ENCODE results near the gene GABRD.
A peak's percentile ranks its signal among the peaks of the same experiment; 100 is the strongest.

GABRD gene

DNA sequence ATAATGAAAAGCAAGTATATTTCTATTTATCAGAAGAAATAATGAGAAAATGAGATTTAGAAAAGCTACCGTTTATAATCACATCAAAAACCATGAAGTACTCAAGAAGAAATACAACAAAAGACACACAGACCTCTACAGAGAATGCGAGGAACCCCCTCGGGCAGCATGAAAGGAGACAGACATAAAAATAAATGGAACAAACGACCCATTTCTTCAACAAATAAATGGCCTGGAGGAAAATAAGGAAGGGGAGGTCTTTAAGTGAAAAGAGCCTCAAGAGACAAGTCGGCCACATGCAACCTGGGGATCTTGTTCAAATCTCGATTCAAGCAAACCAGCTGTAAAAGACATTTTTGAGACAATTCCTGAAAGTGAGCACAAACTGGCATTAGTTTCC lies 21.6 kb upstream of the GABRD start:
- H3K27me3 Mint-ChIP-seq, result peaks cover 59% of the 10 kb centered on the region
- no peak for ATAC-seq
- H3K36me3 Mint-ChIP-seq, result no peaks in the 10 kb centered on the region
- H3K27ac Mint-ChIP-seq, result no peak overlapping the region
- H3K4me3 Mint-ChIP-seq, result no peak overlapping the region
- H3K9me3 Mint-ChIP-seq, result no peaks in the 10 kb centered on the region
- no peaks in the 10 kb centered on the region for H3K4me1 Mint-ChIP-seq

DNA sequence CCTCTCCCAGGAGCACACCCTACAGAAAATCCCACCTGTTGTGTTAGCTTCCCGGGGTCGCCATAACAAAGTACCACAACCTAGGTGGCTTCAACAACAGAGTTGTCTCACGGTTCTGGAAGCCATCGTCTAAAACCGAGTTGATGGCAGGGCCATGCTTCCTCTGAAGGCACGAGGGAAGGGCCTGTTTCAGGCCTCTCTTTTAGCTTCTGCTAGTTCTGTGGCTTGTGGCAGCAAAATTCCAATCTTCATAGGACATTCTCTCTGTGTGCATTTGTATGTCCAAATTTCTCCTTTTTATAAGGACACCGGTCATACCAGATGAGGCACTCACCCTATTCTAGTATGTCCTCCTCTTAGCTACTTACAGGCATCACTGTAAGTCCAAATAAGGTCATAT lies 18.7 kb upstream of the GABRD start:
- Mint-ChIP-seq H3K4me1 (no peaks in the 10 kb centered on the region), H3K9me3 (no peaks in the 10 kb centered on the region), H3K36me3 (no peaks in the 10 kb centered on the region), H3K4me3 (no peak overlapping the region), H3K27me3 (peaks cover 69% of the 10 kb centered on the region), H3K27ac (no peak overlapping the region)
- no peak for ATAC-seq

DNA sequence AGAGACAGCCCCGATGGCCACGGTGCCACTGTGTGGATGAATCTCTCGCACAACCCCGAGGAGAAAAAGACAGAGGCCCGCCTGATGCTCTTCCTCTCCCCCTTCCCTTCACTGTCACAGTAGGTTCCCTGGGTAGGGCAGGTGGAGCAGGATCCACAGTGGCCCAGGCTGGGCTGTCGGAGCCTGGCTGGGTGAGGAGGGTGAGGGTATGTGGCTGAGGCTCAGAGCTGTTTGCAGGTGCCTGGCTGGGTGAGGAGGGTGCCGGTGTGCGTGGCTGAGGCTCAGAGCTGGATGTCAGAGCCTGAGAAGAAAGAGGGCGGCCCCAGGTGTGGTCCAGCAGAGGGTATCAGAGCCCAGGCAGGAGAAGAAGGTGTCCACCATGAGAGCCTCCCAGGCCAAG lies 18.3 kb upstream of the GABRD start:
- H3K27ac Mint-ChIP-seq, result no peak overlapping the region
- ATAC-seq, result peak; percentile 8
- H3K4me3 Mint-ChIP-seq, result no peak overlapping the region
- no peaks in the 10 kb centered on the region for H3K4me1 Mint-ChIP-seq
- H3K27me3 Mint-ChIP-seq, result peaks cover 73% of the 10 kb centered on the region
- no peaks in the 10 kb centered on the region for H3K36me3 Mint-ChIP-seq
- no peaks in the 10 kb centered on the region for H3K9me3 Mint-ChIP-seq

DNA sequence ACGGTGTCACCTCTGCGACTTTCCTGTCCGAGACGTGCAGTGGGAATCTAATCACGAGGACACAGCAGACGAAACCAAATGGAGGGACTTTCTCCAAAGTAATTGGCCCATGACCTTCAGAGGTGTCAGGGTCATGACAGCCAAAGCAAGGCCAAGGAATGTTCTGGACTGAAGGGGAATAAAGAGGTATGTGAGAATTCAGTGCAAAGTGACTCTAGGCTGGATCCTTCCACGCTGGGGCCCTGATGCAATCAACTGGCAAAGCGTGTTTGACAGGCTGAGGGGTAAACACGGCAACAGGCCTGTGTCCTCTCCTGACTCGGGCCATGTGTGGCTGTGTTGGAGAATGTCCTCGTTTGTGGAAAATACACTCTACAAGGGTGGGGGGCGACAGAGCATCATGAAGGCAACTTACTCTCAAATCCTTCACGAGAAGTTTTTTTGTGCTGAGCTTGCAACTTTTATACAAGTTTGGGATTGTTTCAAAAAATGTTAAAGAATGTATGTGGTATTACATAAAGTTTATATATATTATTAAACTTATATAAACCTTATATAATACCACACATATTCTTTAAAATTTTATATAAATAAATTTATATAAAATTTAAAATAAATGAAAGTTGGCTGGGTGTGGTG lies 17.3 kb upstream of the GABRD start:
- no peaks in the 10 kb centered on the region for H3K9me3 Mint-ChIP-seq
- H3K27ac Mint-ChIP-seq, result no peak overlapping the region
- H3K4me1 Mint-ChIP-seq, result no peaks in the 10 kb centered on the region
- ATAC-seq, result no peak
- H3K27me3 Mint-ChIP-seq, result peaks cover 66% of the 10 kb centered on the region
- no peak overlapping the region for H3K4me3 Mint-ChIP-seq
- no peaks in the 10 kb centered on the region for H3K36me3 Mint-ChIP-seq

DNA sequence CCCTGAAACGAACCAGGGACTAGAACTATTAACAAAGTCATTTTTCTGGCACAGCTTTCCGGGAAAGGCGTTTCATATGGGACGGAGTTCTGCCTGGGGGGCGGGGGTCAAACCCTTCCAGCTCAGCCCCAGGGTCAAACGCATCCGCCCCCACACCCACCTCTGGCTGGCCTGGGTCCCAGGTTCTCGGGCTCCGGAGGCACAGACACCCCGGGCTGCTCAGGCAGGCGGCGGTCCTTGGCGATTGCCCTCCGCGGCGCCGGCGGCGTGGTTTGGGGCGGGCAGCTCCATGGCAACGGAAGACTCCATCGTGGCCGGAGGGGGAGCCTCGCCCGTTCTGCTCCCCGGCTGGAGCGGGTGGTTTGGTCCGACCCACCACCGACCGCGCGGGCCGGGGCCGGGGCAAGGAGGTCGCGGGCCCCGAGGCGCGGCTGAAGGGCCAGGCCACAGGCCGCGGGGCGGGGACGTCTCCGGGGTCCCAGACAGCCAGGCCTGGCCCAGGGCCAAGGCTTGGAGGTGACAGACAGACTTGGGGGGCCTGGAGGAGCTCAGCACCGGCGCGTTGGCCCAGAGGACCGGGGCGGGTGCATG lies 15.5 kb upstream of the GABRD start, which contains the start of gene CFAP74:
CFAP74 (minus strand) TSS at position 246 of the 591 bp plus-strand sequence. CDS start 12,830 bp downstream, outside the sequence.
- Mint-ChIP-seq H3K4me3 (no peak within 1 kb of the TSS), H3K9me3 (no peaks in the 10 kb centered on the region), H3K36me3 (no peaks in the 10 kb centered on the region), H3K27ac (no peak within 1 kb of the TSS), H3K4me1 (no peaks in the 10 kb centered on the region), H3K27me3 (peaks cover 49% of the 10 kb centered on the region)
- ATAC-seq, result peak; percentile 53

DNA sequence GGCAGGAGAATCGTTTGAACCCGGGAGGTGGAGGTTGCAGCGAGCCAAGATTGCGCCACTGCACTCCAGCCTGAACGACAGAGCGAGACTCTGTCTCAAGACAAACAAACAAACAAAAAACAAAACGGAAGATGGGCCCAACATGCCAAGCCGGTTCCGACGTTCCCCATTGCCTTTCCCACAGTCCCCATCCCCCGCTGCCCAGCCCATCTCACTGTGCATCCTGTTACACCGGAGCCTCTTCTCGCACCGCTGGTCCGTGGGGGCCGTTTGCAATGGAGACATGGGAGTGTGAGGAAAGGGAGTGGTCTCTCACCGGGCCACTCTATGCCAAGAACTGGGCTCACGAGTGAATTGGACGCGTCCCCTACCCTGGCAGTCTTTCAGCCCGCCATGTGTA lies 14.3 kb upstream of the GABRD start:
- ATAC-seq, result no peak
- no peaks in the 10 kb centered on the region for H3K36me3 Mint-ChIP-seq

DNA sequence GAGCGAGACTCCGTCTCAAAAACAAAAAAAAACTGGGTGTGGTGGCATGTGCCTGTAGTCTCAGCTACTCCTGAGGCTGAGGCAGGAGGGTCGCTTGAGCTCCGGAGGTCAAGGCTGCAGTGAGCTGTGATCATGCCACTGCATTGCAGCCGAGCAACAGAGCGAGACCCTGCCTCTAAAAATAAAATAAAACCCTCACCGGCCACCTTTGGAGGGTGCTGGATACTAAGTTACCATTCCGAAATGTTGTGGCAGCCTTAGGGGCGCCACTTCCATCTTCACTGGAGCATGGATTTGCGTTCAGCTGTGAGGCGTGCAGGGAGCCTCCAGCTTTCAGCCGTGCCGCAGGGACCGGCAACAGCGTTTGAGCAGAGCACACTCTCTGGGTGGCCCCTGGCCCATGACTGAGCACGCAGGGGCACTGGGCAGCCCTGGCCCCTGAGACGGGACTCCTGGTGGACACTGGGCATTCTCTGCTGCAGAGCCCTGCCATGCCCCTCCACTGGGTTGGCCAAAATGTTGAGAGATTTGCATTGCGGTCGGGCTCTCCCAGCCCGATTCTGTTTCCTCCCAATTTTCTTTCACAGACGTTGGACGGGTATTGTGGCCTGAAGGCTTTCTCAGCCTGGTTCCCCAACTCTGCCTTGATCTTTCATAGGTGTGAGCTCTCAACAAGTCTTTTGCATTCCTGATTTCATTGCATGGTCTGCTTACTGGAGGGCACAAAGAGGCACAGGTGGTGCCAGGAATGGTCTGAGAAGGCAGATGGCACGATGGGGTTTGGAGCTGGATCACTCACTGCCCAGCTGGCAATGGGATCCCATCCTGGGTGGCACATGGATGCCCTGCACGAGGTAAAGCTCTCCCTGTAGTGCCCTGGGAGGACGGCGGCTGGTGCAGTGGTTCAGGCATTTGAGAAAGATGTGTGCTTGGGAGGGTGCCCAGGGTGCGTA lies 9.8 kb upstream of the GABRD start:
- Mint-ChIP-seq H3K27me3 (peaks cover 34% of the 10 kb centered on the region), H3K36me3 (no peaks in the 10 kb centered on the region), H3K4me3 (no peak overlapping the region), H3K4me1 (no peaks in the 10 kb centered on the region), H3K27ac (no peak overlapping the region), H3K9me3 (no peaks in the 10 kb centered on the region)
- ATAC-seq, result no peak

More for the DNA sequence above, 14.3 kb upstream of the GABRD start:
- H3K27me3 Mint-ChIP-seq, result peaks cover 44% of the 10 kb centered on the region
- no peaks in the 10 kb centered on the region for H3K4me1 Mint-ChIP-seq
- no peak overlapping the region for H3K4me3 Mint-ChIP-seq
- H3K27ac Mint-ChIP-seq, result no peak overlapping the region
- H3K9me3 Mint-ChIP-seq, result no peaks in the 10 kb centered on the region

DNA sequence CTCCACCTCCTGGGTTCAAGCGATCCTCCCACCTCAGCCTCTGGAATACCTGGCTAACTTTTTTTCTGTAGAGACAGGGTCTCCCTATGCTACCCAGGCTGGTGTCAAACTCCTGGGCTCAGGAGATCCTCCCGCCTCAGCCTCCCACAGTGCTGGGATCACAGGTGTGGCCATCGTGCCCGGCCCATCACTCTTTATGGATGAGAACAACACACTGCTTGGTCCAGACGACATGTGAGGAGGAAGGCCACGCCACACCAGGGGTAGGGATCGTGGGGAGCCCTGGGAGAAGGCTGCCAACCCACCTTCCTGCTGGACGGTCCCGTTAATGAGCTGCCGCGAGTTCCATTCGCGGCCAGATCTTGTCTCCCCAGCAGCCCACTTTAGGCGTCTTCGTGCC lies 5.0 kb upstream of the GABRD start:
- Mint-ChIP-seq H3K27ac (no peak overlapping the region), H3K36me3 (no peaks in the 10 kb centered on the region), H3K9me3 (no peaks in the 10 kb centered on the region), H3K4me1 (peaks cover 10% of the 10 kb centered on the region), H3K27me3 (peaks cover 65% of the 10 kb centered on the region), H3K4me3 (no peak overlapping the region)
- no peak for ATAC-seq

DNA sequence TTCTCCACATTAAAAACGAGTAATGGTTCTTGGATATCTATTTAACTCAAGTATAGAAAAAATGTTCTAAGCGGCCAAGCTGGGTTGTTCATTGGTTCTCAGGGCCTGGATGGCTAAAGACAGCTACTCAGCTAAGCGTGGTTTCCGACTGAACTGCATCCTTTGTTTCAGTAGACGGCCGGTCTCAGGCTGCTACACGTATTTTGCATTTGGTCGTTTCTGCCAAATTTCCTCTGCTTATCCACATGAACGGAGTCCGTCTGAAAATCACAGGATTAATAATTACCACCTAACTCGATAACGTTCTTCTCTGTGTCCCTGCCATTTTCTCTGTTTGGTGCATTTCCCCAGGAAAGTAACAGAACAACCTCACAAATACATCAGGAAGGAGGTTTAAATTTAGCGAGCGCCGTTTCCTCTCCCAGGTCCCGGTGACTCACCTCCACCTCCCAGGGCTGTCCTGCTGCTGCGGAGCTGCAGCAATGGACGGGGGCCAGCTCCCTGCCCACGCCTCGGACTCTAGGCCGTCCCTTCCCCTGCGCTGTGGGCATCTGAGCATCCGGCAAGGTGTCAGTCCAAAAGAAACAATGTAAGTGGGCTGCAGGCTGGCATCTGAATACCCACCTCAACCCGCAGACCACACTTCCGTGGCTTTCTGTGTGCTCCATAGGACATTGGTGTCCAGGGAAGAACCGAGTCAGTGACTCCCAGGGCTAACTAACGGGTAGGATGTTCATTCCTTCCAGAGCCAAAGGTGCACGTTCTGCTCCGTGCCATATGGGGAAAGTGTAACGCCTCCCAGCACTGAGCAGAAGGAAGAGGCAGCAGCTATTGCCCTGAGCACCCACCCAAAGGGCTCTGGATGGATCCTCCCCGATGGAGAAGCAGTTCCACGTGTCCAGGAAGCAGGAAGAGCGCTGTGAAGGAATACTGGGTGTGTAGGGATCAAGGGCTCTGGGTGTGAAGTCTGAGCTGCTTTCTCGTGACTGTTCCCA lies 4.1 kb upstream of the GABRD start:
- H3K4me3 Mint-ChIP-seq, result no peak overlapping the region
- H3K9me3 Mint-ChIP-seq, result no peaks in the 10 kb centered on the region
- H3K4me1 Mint-ChIP-seq, result peaks cover 10% of the 10 kb centered on the region
- H3K36me3 Mint-ChIP-seq, result no peaks in the 10 kb centered on the region
- H3K27ac Mint-ChIP-seq, result no peak overlapping the region
- ATAC-seq, result no peak
- H3K27me3 Mint-ChIP-seq, result peaks cover 70% of the 10 kb centered on the region

DNA sequence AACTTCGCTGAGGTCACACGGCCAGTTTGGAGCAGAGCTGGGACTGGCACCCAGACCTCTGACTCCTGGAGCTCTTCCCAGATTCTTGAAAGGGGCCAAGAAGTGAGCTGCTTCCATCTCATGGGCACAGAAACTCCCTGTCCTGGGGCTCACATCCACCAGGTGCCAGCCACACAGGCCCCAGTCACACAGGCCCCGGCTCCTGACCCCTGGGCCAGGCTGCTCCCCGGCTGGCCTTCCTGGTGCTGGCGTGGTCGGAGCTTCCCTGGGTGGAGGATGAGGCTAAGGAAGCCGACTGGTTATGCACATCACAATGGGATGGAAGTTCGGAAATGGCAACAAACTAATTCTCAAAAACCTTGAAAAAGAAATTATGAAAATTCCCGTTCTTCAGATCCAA lies 3.0 kb upstream of the GABRD start:
- Mint-ChIP-seq H3K27me3 (peaks cover 80% of the 10 kb centered on the region), H3K36me3 (no peaks in the 10 kb centered on the region), H3K9me3 (no peaks in the 10 kb centered on the region), H3K27ac (no peak overlapping the region), H3K4me1 (peaks cover 10% of the 10 kb centered on the region), H3K4me3 (no peak overlapping the region)
- ATAC-seq, result no peak

DNA sequence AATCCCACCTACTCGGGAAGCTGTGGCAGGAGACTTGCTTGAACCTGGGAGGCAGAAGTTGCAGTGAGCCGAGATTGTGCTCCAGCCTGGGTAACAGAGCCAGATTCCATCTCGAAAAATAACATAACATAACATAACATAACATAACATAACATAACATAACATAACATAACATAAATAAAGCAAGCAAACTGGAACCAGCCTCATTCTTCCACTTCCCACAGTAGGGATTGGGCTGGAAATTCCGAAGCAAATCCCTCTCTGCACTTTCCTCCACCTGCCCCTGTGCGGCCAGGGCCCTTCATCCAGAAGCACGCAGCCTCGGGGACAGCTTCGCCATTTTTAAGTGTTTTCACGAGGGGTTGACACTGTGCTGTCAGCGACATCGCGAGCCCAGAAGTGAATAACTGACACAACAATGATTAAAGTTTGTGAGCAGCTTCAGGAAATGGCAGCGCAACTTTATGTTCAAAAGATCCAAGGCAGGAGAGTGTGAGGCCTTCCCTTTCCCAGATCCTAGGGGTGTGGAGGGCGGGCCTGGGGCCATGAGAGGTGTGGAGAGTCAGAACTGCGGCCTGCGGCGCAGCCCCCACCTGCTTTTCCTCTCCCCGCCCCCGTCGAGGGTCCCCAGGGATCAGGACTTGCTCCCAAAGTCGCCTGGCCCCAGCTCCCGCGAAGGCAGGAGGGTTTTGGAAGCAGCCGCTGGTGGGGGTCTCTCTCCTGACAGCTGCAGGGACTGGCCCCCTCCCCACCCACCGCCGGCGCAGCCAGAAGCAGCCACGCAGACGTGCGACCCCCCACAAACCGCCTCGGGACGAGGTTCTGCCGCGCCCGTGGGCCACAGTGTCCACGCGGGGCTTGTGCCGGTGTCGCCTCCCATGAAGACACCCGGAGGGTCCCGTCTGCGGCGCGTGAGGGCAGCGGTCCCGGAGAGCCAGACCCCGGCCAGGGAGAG lies 651 bp upstream of the GABRD start:
- Mint-ChIP-seq H3K27ac (no peak overlapping the region), H3K4me1 (peaks cover 10% of the 10 kb centered on the region), H3K27me3 (peaks cover 90% of the 10 kb centered on the region), H3K4me3 (peak overlapping the region; percentile 57), H3K36me3 (no peaks in the 10 kb centered on the region), H3K9me3 (no peaks in the 10 kb centered on the region)
- ATAC-seq, result no peak

DNA sequence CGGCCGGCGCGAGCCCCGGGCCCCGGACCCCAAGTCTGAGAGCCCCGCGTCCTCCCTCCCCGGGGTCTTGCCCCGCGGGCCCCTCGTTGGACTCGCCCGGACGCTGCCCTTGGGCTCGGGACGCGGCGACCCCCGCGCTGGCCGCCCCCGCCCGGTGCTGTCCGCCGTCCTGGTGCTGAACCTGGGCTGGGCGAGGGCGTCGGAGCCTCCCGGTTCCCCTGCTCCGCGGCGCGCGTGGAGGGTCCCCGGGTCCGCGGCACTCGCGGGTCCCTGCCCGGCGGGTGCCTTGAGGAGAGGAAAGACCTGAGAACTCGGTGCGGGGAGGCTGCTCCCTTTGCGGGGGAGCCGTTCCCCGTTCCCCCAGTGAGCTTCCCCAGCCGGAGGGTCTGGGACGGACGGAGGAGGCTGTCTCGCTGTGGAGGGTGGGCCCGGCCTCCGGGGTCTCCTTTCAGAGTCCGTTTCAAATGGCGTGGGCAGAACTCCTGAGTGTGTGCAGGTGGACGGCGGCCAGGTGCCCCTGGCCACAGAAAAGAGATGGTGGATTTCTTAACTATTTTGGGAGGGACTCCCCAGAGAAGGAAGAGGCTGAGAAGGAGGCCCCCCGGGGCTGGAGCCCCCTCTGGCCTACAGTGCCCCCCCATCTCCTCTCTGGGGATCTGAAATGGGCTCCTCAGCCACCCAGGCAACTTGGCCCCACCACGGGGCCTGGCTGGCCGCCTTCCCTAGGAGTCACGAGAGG lies 595 bp downstream of the GABRD start:
- Mint-ChIP-seq H3K27ac (no peak overlapping the region), H3K27me3 (peaks cover 88% of the 10 kb centered on the region), H3K9me3 (no peaks in the 10 kb centered on the region), H3K4me1 (peaks cover 10% of the 10 kb centered on the region), H3K36me3 (no peaks in the 10 kb centered on the region), H3K4me3 (no peak overlapping the region)
- ATAC-seq, result no peak

DNA sequence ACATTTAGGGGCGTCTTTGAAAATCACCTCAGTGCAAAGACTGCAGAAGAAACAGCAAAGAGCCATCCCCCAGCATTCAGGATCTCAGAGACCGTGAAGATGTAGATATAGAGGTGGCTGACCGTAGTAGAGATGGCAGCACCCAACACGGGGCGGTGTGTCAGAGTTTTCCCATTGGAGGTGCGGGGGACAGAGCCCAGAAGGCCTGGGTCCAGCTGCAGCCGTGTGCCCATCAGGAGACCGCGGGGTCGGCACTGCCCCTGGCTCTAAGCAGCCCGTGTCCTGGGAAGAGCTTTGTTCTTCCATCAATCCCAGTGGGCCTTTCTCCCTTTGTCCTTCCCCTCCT lies 1.1 kb downstream of the GABRD start:
- Mint-ChIP-seq H3K36me3 (no peaks in the 10 kb centered on the region), H3K4me3 (no peak overlapping the region), H3K4me1 (peaks cover 10% of the 10 kb centered on the region), H3K9me3 (no peaks in the 10 kb centered on the region), H3K27ac (no peak overlapping the region), H3K27me3 (peaks cover 83% of the 10 kb centered on the region)
- ATAC-seq, result no peak

Measured in stimulated activated memory B cell treated with anti-CD40 and anti-IgM and Interleukin-4, amounts not matched to agents 10 μg/mL and 1 μg/mL and 100 μg/mL, for 72 hours (primary cell).